DOHH2 (cell line): ENCODE results near the gene IL34.

Experiments used
- H3F3A ChIP-seq: fragments of 200-600 bp; sonication (generic), shearing (Covaris generic); 2 replicates; pipeline ENCODE4 v1.6.0; 2016; ENCODE audit warnings: antibody characterized with exemption, mild to moderate bottlenecking; ENCODE audit not compliant: control insufficient read depth, insufficient read depth
- H3K27ac ChIP-seq: fragments of 200-600 bp; sonication (generic); 2 replicates; pipeline ENCODE4 v1.5.1; 2014; ENCODE audit warnings: low read depth, mild to moderate bottlenecking, low read length, moderate library complexity
- H3K27me3 ChIP-seq: fragments of 200-600 bp; sonication (generic); 2 replicates; pipeline ENCODE4 v1.6.1; 2014; ENCODE audit warnings: mild to moderate bottlenecking, low read length, mixed read lengths; ENCODE audit not compliant: control insufficient read depth
- H3K36me3 ChIP-seq: fragments of 200-600 bp; sonication (generic); 2 replicates; pipeline ENCODE4 v1.6.1; 2014; ENCODE audit warnings: mild to moderate bottlenecking, low read length, moderate library complexity, mixed read lengths; ENCODE audit not compliant: control insufficient read depth
- H3K4me1 ChIP-seq: fragments of 200-600 bp; sonication (generic); 2 replicates; pipeline ENCODE4 v1.6.1; 2014; ENCODE audit warnings: mild to moderate bottlenecking, low read length, mixed read lengths; ENCODE audit not compliant: control insufficient read depth
- H3K4me2 ChIP-seq: fragments of 200-600 bp; sonication (generic); 2 replicates; pipeline ENCODE4 v1.6.0; 2014; ENCODE audit warnings: mild to moderate bottlenecking, low read length, moderate library complexity
- H3K4me3 ChIP-seq: fragments of 200-600 bp; sonication (generic); 2 replicates; pipeline ENCODE4 v1.5.1; 2014; ENCODE audit warnings: mild to moderate bottlenecking, low read length, mixed read lengths
- H3K79me2 ChIP-seq: fragments of 200-600 bp; sonication (generic); 2 replicates; pipeline ENCODE4 v1.6.1; 2014; ENCODE audit warnings: mild to moderate bottlenecking, low read length, mixed read lengths; ENCODE audit not compliant: control insufficient read depth
- H3K9me2 ChIP-seq: fragments of 200-600 bp; sonication (generic); replicated peaks from 2 replicates; pipeline ENCODE4 v1.6.1; 2014; ENCODE audit warnings: mild to moderate bottlenecking, low read length, mixed read lengths; ENCODE audit not compliant: control insufficient read depth
- H3K9me3 ChIP-seq: fragments of 200-600 bp; sonication (generic); 2 replicates; pipeline ENCODE4 v1.6.1; 2014; ENCODE audit warnings: antibody characterized with exemption, low read length, mixed read lengths; ENCODE audit not compliant: control insufficient read depth, insufficient read depth
- H4K20me1 ChIP-seq: fragments of 200-600 bp; sonication (generic); 2 replicates; pipeline ENCODE4 v1.6.0; 2014; ENCODE audit warnings: low read depth, mild to moderate bottlenecking, antibody characterized with exemption, low read length, moderate library complexity; ENCODE audit not compliant: control insufficient read depth, insufficient read depth
- EZH2phosphoT487 ChIP-seq: fragments of 200-600 bp; sonication (generic); IDR thresholded peaks from 2 replicates; pipeline ENCODE4 v1.6.1; 2017; ENCODE audit warnings: borderline replicate concordance, mild to moderate bottlenecking, antibody characterized with exemption, low read length, moderate library complexity, mixed read lengths
- TF ChIP-seq, protein P1 (sequence below): fragments of 200-600 bp; sonication (generic); IDR thresholded peaks from one replicate; pipeline ENCODE4 v1.5.1; 2014; ENCODE audit warnings: antibody characterized with exemption, mild to moderate bottlenecking, low read depth, low read length; ENCODE audit not compliant: poor library complexity, severe bottlenecking

Gene IL34

DNA sequence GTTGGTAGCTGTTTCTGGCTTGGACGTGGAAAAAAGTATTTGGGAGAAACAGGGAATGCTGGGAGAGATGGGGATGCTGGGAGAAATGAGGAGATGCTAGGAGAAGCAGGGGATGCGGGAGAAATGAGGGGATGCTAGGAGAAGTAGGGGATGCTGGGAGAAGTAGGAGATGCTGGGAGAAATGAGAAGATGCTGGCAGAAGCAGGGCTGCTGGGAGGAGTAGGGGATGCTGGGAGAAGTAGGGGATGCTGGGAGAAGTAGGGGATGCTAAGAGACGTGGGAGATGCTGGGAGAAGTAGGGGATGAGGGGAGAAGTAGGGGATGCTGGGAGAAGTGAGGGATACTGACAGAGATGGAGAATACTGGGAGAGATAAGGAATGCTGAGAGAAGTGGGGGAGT lies 45.6 kb upstream of the IL34 start:
- no peaks in the 10 kb centered on the region for H3K9me3 ChIP-seq
- no peaks in the 10 kb centered on the region for H3K9me2 ChIP-seq

DNA sequence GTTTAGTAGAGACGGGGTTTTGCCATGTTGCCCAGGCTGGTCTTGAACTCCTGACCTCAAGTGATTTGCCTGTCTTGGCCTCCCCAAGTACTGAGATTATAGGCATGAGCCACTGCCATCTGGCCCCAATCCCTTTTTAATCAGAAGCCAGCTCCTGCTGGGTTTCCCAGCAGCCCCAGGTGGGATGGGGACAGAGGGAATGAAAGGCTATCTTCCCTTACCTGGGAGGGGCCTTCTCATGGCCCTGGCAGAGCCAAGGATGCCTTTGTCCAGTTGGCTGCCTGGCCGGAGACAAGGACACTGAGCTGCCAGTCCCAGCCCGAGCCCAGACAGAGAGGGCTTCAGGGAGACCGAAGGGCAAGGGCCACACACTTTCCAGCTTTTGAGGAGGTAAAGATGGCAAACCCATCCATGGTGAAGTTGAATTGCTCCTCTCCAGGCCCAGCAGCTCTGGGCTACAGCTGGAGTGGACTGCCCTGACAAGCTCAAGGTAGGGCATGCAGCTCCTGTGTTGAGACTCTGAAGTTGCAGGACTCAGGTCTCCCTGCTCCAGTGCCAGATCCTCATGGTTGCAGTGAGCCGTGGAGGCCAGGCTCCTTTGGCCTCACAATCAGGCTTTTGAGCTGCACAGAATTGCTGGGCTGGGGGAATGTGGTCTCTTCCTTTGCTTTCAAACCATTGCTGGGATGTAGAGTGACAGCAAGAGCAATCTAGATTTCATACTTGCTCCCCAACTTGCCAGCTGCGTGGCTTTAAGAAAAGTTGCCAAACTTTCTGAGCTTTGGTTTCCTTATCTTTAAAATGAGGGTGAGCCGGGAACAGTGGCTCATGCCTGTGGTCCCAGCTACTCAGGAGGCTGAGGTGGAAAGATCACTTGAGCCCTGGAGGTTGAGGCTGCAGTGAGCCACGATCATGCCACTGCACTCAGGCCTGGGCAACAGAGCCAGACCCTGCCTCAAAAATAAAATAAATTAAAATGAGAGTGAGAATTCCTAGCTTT lies 44.5 kb upstream of the IL34 start:
- H3F3A ChIP-seq = no peaks in the 10 kb centered on the region
- peaks cover 5% of the 10 kb centered on the region; the same call in 1 of the 2 replicates for H3K27me3 ChIP-seq
- H3K9me2 ChIP-seq = no peaks in the 10 kb centered on the region
- TF ChIP-seq, protein P1, sequence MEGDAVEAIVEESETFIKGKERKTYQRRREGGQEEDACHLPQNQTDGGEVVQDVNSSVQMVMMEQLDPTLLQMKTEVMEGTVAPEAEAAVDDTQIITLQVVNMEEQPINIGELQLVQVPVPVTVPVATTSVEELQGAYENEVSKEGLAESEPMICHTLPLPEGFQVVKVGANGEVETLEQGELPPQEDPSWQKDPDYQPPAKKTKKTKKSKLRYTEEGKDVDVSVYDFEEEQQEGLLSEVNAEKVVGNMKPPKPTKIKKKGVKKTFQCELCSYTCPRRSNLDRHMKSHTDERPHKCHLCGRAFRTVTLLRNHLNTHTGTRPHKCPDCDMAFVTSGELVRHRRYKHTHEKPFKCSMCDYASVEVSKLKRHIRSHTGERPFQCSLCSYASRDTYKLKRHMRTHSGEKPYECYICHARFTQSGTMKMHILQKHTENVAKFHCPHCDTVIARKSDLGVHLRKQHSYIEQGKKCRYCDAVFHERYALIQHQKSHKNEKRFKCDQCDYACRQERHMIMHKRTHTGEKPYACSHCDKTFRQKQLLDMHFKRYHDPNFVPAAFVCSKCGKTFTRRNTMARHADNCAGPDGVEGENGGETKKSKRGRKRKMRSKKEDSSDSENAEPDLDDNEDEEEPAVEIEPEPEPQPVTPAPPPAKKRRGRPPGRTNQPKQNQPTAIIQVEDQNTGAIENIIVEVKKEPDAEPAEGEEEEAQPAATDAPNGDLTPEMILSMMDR = no peak
- no peak for TF ChIP-seq EZH2phosphoT487
- no peak overlapping the region for H3K4me3 ChIP-seq
- no peak overlapping the region for H3K27ac ChIP-seq
- H3K4me2 ChIP-seq = no peak overlapping the region
- H3K4me1 ChIP-seq = no peaks in the 10 kb centered on the region
- no peaks in the 10 kb centered on the region for H4K20me1 ChIP-seq
- H3K79me2 ChIP-seq = no peaks in the 10 kb centered on the region
- no peaks in the 10 kb centered on the region for H3K9me3 ChIP-seq
- no peaks in the 10 kb centered on the region for H3K36me3 ChIP-seq

More for the DNA sequence above, 45.6 kb upstream of the IL34 start:
- no peaks in the 10 kb centered on the region for H3K79me2 ChIP-seq
- H3F3A ChIP-seq = no peaks in the 10 kb centered on the region
- H4K20me1 ChIP-seq = no peaks in the 10 kb centered on the region
- no peak overlapping the region for H3K27ac ChIP-seq
- H3K27me3 ChIP-seq = peaks cover 5% of the 10 kb centered on the region; the same call in 1 of the 2 replicates
- no peaks in the 10 kb centered on the region for H3K36me3 ChIP-seq
- no peak overlapping the region for H3K4me2 ChIP-seq
- H3K4me1 ChIP-seq = no peaks in the 10 kb centered on the region
- H3K4me3 ChIP-seq = no peak overlapping the region
- TF ChIP-seq, protein P1 = no peak
- TF ChIP-seq EZH2phosphoT487 = no peak

DNA sequence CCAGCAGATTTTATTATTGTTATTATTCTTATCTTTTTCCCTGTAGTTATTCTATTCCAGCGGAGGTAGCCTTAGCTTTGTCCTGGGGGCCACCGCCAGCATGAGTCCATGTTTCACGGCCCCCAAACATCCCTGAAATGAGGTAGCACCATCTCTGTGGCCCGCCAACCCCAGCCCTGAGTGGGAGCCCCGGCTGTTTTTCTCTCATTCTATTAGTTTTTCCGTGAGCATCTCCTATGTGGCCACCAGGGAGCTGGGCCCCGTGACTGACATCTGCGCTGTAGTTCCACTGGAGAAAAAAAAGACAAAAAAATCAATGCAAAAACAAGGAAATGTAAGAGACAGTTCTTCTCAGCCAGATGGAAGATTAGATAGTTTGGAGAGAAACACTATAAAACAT lies 43.5 kb upstream of the IL34 start:
- TF ChIP-seq EZH2phosphoT487 = no peak
- TF ChIP-seq, protein P1 = no peak

More for the DNA sequence above, 43.5 kb upstream of the IL34 start:
- Histone ChIP-seq H3K4me2 (no peak overlapping the region), H3K9me2 (no peaks in the 10 kb centered on the region), H3K4me1 (no peaks in the 10 kb centered on the region), H3K4me3 (no peak overlapping the region), H4K20me1 (no peaks in the 10 kb centered on the region), H3K79me2 (no peaks in the 10 kb centered on the region), H3K9me3 (no peaks in the 10 kb centered on the region), H3K27ac (no peak overlapping the region), H3K36me3 (no peaks in the 10 kb centered on the region), H3F3A (no peaks in the 10 kb centered on the region), H3K27me3 (peaks cover 5% of the 10 kb centered on the region; the same call in 1 of the 2 replicates)
